Stimulated activated CD8-positive, alpha-beta memory T cell treated with anti-CD3 and anti-CD28 coated beads, Interleukin-15, amount 100 ng/mL, for 24 hours (primary cell): ENCODE measurements around the gene ADARB2.

ENCODE experiments used
- DNase-seq: peaks from one replicate; pipeline ENCODE4 v3.0.0-alpha.2; 2020; ENCODE audit warnings: low read depth

The ADARB2 gene

DNA sequence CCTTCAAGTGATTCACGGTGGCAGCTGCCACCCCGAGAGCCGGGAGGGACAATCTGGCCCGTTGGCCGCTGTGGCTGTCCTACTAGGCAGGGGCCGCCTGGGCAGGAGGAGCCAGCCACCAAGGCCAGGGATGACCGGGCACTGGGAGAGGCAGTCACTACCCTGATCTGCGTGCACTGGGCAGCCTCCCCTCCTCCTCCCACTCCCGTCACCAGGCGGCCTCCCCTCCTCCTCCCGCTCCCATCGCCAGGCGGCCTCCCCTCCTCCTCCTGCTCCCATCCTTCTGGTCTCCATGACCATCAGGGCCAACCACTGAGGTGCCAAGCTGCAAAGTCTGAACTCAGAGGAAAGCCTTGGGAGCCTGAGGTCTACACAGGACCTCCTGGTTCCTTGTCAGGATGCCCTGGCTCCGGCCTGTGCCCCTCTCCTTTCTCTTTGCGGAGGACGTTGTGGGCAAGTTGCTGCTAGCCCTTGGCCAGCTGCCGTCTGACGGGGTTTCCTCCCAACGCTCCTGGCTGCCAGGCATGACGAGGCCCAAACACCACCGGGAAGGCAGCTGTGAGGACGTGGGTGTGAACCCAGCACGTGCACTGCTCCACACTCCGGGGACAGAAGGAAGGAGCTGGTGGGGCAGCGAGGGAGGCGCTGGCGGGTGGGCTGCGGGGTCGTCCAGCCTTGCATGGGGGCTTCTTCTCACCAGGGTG is 550.0 kb downstream of the ADARB2 start:
- no peak for DNase-seq

DNA sequence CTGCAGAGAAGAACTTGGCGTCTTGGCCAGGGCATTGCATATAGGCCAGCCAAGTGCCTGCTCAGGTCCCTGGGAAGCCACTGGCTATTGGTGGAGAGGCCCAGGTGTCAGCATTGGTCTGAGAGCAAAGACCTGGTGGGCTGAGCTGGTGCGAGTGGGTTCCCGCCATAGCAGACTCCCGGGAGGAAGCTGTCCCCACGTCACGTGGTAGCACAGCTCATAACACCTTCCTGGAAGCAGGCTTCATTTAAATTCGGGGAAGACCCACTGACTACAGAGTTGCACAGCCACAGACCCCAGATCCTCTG is 550.7 kb downstream of the ADARB2 start:
- no peak for DNase-seq

DNA sequence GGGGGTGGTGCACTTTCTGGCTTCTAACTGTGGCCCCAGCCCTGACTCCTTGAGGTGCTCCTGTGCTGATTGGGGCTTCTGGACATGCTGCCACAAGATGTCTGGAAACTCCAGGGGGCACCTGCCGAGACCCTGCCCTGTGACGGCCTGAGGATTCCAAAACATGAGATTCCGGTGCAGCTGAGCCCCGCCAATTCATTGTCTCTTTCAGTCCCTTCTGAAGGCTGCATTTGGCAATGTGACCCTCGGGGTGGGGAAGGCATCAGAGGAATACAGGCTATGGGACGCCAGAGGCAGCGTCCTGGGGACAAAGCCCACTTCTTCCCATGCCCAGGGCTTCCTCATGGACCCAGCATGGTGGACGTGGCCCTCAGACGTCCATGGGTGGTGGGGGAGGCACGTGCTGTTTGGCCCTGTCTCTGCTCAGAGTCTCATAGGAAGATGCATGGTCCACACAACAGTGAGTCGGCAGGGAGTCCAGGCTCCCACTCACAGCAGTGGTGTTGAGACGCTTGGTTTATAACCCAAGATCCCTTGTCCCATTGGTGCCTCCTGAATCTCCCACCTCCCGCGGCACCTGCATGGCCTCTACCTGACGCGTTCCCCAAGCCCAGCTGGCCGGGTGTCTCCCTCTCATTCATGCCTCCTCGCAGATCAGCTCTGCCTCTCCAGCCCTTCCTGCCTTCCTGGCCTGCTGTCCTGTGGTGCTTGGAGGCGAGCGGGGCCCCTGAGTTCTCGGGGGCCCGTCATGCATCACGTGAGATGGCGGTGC is 551.2 kb downstream of the ADARB2 start:
- no peak for DNase-seq

DNA sequence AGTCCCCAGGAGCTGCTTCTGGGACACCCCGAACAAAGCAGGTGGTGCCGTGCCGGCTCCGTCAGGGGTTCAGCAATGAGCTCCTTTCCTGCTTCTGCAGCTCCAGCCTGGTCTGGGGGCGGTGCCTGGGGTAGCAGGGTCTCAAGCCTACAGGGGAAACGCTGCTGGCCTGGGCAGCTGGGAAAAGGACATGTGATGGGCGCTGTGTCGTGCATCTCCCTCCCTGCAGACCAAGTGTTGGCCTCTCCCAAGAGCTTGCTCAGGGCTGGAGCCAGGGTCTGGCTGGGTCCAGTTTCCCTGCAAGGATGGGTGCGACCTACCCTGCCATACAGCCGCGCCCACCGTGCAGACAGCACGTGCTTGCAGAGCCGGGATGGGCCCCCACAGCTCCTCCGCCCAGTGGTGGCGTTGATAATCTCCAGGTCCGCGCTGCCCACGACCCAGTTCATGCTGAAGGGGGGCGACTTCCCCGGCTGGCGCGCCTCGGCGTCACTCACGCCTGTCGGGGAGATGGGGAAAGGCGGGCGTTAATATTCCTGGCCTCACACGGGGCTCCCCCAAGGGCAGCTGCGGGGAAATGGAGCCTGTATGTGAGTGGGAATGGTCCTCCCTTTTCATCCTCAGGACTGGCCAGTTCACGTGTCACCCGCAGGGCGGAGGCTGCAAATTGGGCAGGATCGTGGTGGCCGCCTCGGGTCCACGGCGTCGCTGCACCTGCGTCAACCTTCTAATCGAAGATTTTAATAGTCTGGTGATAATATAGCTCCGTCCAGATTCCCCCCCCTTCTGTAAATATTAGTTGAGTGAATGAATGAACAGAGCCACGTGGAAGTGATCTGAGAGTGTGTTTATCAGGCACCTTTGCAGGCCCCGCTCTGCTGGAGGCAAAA is 552.5 kb downstream of the ADARB2 start:
- no peak for DNase-seq

DNA sequence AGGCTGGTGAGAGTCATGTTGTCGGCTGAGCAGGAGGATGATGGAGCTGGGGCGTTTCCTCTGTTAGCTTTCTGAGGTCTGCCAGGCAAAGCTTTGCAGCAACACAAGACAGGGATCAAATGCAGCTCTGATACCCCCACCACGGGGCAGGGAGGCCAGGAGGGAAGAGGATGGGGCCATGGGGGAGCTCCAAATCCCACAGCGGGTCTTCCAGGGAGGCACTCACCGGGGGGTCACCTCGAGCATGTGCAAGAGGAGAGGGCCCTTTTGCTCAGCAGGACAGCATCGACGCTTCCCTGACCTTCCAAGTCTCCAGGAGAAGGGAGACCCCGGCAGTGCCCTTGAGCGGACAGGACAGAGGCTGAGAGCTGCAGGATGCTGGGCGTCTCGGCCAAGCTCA is 553.6 kb downstream of the ADARB2 start:
- no peak for DNase-seq

DNA sequence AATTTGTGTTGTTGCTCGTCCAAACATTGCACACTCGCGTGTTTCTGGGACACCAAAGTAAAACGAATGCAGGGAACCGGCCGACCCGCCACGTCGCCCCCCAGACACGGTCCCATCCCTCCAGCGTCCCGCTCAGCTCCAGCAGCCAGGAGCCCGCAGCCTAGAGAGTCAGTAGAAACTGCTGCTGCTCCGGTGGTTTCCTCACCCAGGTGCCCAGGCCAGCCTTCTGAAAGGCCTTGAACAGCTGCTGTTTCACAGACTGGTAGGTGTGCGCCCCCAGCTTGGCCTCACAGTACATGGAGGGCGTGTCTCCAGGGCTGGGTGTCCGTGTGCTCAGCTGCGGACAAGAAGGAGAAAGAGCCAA is 554.3 kb downstream of the ADARB2 start:
- no peak for DNase-seq

DNA sequence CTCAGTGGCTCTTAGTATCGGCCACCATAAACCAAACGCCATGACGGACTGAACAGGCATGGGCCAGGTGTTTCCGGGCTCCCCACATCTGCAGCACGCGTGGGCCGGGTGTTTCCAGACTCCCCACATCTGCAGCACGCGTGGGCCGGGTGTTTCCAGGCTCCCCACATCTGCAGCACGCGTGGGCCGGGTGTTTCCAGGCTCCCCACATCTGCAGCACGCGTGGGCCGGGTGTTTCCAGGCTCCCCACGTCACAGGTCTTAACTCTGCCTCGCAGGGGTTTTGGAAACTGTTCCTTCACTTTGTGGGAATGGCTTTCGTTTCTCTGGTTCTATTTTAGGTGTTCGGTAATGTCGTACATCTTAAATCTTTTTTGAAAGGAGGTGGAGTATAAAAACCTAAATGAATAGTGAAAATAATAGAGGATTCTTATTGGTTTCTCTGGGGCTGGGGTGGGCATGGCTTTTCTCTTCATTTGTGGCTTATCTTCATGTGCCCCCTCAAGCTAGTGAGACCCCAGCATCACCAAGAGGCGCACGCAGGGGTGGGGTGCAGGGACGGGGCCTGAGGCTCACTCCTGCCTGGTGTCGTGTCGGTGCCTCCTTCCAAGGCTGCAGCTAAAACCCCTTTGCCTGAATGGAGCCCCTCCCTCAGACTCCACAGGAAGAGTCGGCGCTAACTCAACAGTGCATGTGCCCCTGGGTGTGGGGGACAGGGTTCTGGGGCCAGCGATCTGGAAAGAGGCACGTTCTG is 554.9 kb downstream of the ADARB2 start:
- no peak for DNase-seq

DNA sequence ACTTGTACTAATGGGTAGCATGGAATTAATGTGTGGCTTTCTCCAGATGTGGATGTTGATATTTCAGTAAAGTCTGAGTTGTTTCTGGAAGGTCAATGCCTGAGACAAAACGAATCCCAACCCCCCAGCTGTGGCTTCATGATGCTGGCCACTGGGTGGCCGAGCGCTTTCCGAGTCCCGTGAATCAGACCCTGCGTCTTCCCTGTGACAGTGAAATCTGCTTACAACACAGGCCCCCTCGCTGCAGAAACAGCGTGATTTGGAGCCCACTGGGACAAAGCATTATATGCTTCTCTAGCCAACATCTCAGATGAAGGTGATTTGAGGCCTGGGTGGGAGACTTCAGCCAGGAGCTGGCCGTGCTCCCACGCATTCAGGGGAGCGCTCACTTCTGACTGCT is 556.5 kb downstream of the ADARB2 start:
- DNase-seq = no peak

DNA sequence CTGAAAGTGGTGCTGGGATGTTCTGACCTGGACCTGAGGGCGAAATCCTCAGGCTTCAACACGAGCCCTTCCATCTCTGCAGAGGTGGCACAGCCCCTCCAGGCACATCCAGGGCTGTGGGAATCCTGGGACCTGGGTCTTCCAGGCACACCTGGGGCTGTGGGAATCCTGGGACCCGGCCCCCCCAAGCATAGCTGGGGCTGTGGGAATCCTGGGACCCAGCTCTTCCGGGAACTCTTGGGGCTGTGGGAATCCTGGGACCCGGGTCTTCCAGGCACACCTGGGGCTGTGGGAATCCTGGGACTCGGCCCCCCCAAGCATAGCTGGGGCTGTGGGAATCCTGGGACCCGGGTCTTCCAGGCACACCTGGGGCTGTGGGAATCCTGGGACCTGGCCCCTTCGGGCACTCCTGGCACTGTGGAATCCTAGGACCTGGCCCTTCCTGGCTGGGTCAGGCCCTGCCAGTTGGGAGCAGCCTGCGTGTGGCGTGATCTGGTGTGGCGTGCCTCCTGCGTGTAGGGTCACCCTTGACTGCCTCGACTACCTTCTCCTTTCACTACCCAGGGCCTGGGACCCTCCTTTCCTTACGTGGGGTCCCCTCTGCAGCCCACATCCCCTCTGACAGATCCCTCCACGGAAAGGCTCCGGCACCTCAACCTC is 557.1 kb downstream of the ADARB2 start:
- DNase-seq = no peak

DNA sequence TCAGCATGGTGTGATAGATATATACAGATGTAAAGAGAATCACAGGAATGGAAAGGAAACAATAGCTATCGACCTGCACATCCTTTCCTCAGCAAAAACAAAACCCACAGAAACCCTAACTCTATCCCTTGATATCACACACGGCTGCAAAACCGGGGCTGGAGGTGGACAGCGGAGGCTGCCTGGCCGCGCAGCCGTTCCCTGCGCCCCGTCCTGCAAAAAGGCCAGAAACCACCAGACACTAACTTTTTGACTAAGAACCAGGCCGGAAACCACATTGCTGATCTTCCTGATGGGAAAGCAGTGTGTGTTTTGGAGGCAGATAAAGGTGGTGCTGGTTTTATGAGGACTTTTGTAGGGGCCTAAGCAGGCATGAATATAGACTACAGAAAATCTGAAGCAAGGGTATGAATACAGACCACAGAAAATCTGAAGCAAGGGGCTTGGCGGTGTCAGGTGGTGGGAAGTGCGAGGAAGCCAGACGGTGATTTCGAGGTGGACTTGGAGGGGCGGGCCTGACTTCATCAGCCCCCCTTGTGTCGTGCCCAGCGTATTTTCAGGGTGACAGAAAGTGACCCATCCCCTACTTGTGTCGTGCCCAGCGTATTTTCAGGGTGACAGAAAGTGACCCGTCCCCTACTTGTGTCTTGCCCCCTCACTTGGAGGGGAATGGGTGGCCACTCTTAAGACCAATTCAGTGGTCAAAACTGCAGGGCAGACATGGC is 557.8 kb downstream of the ADARB2 start:
- DNase-seq = no peak

DNA sequence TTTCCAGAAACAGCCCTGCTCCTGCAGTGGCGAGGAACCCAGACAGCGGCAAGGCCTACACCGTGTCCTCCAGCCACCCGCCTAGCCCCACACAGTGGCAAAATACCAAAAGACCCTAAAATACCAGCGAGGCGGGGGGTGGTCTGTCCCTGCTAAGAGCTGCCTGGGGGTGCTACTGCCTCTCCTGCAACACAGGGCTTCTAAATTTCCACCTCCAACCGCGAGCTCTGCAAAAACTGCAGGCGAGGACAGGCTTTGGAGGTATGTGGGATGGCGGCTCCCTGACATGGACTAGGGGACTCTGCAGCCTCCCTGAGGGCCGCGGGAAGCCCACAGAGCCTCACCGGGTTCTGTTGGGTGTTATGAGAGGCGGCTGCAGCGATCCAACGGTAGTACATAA is 558.8 kb downstream of the ADARB2 start:
- no peak for DNase-seq

DNA sequence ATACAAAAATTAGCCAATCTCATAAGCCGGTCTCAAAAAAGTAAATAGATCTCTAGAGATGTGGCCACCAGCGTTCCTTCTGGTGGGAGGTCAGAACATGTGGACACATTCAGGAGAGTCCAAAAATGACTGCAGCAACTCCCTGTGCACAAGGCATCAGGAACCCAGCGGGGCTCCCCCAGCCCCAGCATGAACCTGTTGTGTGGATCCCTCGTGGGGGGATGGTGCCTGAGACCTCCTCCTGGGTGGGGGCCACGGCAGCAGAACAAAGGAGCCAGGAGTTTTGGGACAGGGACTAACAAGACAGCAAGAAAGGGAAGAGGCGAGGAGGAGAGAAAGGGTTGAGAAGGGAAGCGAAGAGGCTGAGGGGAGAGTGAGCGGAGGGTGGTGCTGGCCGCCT is 559.4 kb downstream of the ADARB2 start:
- DNase-seq = no peak

DNA sequence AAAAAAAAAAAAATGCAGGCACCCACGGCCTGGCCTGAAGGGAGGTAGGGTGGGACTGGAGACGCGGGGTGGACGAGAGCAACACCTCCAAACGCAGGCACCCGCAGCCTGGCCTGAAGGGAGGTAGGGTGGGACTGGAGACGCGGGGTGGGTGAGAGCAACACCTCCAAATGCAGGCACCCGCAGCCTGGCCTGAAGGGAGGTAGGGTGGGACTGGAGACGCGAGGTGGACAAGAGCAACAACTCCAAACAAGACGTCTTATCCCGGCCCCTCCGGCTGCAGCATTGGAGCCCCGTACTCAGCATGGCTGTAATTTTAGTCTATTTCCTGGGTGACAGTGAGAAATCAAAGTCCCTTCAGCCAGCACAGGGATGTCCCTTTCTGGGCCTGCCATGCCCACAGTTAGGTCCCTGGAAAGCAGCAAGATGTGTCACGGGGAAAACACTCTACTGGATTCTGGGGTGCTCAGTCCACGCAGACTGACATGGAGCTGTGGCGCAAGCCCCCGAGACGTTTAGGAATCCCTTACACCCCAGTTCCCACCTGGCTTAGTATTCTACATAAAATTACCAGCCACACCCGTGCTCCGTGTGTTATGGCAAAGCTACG is 561.3 kb downstream of the ADARB2 start:
- no peak for DNase-seq

DNA sequence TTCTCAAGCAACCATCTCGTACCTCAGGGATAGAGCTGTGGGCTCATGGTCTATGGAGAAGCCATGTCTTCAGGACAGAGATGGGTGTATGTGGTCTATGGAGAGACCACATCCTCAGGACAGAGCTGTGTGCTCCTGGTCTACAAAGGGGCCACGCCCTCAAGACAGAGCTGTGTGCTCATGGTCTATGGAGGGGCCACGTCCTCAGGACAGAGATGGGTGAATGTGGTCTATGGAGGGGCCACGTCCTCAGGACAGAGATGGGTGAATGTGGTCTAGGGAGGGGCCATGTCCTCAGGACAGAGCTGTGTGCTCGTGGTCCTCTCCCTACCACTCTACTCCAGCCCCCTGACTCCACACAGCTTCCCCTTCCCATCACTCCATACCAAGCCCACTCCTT is 563.3 kb downstream of the ADARB2 start:
- DNase-seq = no peak

DNA sequence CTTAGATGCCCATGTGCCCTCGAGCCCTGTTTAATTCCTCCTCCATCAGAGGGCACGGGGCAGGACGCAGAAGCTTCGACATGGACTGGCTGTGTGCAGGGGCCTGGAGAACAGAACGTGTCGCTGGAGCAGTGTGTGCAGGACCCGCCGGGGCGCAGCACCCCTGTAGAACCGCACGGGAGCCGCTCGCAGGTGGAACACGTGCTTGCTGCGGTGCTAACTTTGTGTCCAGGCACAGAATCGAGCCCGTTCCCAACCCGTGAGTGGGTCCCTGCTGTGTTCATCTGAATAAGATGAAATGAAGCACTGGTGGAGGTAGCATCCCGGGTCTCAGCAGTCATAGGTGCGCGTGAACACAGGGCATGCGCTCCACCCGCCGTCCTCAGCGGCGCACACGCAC is 564.2 kb downstream of the ADARB2 start:
- no peak for DNase-seq

DNA sequence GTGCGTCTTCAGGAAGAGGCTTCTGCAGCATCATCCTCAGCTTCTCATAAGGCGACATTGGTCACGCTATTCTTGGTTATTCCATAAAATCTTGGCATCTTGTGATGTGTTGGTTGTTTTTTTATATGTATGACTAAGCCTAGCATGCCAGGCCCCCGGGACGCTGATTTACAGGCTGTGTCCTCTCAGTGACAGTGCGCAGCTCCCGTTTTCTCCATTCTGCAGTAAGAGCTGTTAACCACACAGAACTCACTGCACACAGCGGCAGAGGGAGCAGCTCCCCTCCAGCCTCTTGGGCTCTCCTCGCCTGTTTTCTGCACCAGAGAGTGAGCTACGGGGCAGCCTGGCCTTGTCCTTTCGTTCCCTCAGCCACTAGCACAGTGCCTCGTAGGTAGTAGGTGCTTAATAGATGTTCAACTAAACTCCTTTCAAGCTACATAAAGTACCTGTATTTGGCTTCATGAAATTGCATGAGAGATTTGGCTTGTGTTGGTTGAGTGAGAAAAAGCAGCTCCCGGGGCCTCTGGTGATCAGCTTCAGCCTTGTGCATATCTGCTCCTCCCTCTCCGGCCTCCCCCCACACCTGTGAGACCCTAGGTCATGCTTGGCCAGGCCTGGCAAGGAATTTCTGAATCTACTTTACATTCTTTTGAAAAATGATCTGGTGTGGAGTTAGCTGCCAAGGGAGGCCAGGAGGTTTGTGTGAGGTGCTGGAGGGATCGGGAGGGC is 564.9 kb downstream of the ADARB2 start:
- no peak for DNase-seq

DNA sequence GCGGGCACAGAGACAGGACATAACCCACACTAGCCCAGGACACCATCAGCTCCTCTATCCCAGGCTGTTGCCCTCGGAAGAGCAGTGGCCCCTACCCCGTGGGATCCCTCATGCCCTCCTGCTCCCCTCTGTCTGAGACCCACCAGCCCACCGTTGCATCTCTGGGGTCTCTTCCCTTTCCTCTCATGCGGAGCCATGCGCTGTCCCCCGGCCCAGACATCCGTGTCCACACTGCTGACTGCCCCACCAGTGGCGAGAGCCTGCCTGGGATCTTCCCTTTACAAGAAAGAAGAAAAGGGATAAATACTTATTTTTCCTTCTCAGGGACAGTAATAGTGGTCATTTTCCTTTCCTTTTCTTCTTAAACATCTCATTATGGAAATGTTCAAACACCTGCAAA is 565.7 kb downstream of the ADARB2 start:
- no peak for DNase-seq

DNA sequence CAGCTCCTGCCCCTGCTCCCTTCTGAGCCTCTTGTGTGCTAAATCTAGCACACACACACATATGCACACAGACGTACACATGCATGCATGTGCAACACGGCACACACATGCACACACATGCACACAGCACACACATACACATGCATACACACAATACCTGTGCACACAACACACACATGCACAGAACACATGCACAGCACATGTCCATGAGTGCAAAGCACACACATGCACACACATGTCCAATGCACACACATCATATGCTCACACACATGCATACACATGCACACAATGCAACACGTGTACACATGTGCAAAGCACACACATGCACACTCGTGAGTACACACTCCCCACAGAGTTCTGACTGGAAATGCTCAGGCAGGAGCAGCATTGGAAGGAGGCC is 566.1 kb downstream of the ADARB2 start:
- DNase-seq = no peak

DNA sequence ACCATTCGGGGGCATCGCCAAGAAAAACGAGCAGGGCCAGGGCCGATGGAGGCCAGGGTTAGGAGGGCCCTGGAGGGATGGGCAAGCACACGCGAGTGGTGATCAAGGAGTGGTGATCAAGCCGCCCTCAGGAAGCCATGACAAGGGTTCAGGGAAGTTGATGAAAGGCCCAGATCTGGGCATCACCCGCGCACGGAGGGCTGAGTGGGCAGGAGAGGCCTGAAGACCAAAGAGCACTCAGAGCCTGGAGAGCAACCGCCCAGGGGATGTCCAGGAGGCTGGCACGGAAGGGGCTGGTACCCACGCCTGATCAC is 566.5 kb downstream of the ADARB2 start:
- DNase-seq = no peak
